Measurements from ENCODE around the gene A3GALT2.

A3GALT2 gene

DNA sequence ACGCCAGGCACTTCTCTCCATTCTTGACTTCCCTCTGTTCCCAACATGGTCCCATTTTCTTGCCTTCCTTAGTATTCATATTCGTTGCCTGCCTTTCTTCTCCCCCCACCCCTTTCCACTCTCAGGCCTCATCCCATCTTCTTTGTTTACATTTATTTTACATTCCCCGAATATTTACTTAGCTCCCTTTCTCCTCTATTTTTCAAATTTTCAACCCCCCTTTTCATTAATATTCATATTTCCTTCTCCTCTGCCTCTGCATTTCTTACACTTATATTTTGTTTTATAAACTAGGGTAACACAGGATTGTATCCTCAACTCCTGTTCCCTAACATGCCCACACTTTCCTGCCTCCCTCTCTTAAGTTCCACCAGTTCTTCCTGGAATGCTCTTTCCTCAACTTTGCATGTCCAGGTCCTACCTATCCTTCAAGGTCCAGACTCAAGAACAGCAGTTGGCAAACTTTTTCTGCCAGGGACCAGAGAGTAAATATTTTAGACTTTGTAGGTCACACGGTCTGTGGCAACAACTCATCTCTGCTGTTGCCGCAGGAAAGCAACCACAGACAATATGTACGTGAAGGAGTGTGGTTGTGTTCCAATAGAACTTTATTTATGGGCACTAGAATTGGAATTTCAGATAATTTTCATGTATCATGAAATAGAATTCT is 29.8 kb upstream of the A3GALT2 start:
- no peak for DNase-seq (ENCODE audit: low read depth in 1 of 2, low spot score in 1 of 2)

DNA sequence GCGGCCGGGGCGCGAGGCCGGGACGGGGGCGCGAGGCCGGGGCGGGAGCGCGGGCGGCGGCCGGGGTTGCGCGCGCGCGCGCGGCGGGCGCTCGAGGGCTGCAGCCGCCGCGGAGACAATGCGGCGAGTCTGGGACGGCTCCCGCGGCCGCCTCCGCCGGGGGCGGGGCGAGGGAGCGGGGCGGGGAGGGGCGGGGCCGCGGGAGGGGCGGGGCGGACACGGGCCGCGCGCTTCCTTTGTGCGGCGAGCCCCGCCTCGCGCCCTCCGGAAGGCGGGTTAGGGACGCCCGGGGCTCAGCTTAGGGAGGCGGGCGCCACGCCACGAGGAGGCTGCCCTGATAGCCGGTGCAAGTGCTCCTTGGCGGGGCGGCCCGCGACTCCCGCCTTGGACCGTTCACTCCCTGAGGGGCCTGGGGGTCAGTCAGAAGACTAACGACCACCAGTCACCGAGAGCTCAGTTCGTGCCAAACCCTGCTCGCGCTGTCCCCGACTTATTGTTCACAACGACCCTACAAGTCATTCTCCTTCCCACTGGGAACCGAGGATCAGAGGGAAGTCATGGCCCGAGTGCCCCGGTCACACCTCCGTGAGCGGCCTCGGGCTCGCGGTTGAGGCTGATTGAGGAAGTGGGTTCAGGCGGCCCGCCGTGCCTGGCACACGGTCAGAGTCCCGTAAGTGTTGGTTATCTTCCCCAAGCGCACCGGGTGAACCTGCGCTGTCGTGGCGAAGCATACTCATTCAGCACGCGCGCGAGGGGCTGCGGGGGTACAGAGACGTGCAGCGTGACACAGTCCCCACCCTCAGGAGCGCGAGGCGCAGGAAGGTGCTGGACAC is 29.1 kb upstream of the A3GALT2 start:
- DNase-seq (ENCODE audit: low read depth in 1 of 2, low spot score in 1 of 2): peak; percentile 60 to 66

DNA sequence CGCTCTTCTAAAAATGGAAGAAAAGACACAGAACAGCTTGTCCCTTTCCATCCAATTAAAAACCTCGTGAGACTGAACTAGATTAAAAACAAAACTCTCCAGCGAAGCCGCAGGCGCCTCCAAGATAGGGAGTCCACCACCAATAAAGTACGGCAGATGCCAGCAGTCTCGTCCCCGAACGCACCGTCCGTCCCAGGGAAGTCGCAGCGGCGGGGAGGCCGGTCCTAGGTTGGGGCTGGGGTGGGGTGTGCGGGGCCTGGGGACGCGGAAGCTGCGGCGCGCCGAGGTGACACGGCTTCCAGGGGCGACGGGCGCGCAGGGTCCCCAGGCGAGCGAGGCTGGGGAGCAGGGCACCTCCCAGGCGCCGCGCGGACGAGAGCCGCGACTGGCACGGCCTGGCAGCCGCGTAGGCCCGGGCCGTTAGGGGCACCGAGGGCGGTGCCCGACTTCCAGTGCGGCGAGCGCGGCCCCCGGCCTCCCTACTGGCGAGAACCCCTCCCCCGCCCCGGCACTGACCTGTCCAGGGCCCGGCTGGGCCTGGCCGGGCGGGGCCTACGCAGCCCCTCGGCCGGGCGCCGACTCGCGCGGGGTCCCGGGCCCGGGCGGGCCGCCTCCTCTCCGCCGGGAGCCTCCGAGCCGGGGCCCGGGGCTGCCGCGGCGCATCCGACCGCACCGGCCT is 28.3 kb upstream of the A3GALT2 start:
- peak; percentile 12 to 13 for DNase-seq (ENCODE audit: low read depth in 1 of 2, low spot score in 1 of 2)

DNA sequence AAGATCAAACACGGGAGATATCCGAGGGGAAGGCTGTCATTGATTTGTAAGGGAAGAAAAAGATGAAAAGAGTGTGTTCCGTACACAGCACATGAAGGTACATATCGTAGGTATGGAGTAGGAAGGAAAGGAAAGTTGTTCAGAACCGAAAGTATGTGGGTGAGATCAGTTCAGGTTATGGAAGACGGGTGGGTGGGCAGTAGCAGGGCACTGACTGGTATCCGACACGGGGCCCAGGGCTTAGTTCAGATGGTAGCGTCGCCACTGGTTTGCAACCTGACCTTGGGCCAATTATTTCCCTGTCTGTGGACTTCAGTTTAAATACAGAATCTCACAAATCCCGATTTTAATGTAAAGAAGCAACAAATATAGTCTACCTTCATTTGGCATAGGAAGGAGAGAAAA is 27.8 kb upstream of the A3GALT2 start:
- DNase-seq (ENCODE audit: low read depth in 1 of 2, low spot score in 1 of 2): no peak

DNA sequence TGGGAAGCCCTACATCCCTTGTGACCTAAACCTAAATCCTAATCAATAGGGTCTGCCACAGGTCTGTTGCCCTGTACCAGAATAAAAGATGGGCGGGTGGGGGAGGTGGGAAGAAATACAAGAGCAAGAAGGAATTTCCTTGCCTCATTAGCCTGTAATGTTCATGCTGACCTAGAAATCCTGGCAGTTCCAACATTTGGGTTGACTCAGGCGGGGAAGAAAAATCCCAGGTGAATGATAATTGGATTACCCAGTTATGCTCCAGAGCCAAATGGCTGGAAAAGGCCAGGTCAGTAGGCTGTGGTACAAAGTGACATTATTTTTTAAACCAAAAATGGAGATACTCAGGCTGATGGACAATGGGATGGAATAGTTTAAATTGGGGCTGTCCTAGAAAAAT is 27.3 kb upstream of the A3GALT2 start:
- DNase-seq (ENCODE audit: low read depth in 1 of 2, low spot score in 1 of 2): no peak

DNA sequence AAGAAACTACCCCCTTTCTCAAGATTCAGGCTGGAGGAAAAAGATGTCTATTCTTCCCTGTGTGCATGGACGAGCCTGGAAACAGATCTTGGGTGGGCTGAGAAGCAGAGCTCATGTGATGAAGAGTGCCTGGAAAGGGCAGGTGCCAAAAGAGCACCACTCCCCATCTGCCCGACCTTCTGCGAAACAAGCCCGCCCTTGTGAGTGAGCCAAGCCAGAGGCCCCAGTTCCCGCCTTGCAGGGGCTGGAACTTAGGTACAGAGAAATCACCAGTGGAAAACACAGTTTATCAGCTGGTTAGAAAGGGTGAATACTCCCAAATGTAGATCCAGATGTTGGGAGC is 26.7 kb upstream of the A3GALT2 start:
- no peak for DNase-seq (ENCODE audit: low read depth in 1 of 2, low spot score in 1 of 2)

DNA sequence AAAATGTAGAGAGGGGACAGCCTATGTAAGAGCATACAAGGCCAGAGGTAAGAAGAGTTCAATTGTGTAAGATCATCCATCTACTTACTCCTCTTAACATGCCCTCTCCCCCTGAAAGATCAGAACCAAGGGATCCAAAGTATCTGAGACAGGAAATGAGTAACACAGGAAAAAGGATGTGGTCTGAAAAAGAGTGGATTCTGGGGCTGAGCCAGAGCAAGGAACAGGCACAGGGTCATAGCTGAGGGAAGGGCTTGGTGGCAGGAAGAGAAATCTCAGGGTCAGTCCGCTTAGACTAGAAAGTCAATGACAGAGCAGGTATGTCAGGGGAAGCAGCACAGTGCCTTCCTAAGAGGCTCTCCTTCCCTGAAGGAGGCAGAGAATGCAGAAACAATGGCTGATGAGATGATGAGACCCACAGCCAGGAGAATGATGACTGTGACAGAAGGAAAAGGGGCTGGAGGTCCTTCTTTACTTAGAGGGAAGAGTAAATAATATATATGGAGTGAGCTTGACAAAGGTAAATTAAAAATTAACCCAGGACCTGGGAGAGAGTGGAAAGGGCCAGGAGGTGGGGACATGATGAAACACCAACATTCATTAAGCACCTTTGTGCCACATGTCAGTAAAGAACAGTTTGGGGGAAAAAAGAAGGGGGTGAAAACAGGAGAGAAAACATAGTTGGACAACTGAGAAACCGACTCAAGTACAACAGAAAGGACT is 26.2 kb upstream of the A3GALT2 start:
- no peak for DNase-seq (ENCODE audit: low read depth in 1 of 2, low spot score in 1 of 2)

DNA sequence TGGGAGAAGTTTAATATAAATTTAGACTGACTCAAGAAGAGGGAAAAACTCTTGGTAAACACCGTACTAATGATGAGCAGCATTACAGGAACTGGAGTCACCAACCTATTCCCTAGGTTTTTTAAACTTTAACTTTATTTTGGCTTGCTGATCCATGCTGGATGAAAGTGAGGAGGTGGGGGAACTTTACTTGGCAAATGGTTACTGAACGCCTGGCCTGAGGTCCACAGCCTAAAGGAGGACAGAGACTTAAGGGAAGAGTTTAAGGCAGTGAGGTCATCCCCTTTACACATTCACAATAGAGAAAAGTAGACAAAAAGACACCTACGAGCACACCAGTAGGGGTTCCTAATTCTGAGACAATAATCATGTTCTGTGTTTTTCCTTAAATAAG is 25.6 kb upstream of the A3GALT2 start:
- DNase-seq (ENCODE audit: low read depth in 1 of 2, low spot score in 1 of 2): no peak

DNA sequence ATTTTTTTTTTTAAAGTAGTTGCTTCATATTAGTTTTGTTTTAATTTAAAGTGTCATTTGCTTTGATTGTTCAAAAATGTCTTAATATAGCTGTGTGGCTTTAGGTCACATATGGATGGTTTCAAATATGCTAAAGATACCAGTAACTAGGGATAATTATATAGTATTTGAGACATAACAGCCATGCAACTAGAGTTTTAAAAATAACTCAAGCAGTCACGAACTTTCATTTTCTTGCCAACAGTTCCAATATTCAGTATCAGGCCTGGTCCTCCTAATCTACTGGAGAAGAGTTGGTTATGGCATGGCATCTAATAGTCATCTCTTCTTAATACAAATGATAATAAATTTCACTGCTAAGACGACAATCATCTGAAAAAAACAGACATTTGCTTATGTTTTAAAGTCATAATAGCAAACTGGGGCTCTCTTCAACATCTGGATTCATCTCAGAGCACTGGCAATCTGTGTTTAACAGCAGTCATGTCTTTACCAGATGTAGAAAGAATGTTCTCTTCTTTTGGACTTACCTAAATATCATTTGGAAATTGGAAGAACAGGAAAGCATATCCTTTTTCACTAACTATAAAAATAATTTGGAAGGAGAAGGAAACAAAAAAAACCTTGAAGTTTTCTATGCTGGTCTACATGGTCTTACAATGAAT is 24.1 kb upstream of the A3GALT2 start:
- DNase-seq (ENCODE audit: low read depth in 1 of 2, low spot score in 1 of 2): no peak

DNA sequence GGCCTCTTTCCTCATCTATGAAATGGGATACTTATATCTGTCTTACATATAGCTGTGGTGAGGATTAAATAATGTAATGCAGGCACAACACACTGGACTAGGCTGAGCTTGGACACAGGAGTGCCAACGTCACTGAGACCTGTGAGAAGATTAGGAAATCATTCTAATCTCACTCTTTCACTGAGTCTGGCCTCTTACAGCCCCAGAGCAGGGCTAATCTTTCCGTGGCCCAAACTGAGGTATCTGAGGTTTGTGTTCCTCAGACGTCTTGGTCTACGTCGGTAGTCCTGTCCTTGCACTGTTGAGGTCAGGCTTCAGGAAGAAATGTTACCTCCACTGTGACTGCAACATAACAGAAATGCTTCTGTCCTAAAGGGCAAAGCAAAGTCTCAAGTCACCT is 22.6 kb upstream of the A3GALT2 start:
- DNase-seq (ENCODE audit: low read depth in 1 of 2, low spot score in 1 of 2): no peak

DNA sequence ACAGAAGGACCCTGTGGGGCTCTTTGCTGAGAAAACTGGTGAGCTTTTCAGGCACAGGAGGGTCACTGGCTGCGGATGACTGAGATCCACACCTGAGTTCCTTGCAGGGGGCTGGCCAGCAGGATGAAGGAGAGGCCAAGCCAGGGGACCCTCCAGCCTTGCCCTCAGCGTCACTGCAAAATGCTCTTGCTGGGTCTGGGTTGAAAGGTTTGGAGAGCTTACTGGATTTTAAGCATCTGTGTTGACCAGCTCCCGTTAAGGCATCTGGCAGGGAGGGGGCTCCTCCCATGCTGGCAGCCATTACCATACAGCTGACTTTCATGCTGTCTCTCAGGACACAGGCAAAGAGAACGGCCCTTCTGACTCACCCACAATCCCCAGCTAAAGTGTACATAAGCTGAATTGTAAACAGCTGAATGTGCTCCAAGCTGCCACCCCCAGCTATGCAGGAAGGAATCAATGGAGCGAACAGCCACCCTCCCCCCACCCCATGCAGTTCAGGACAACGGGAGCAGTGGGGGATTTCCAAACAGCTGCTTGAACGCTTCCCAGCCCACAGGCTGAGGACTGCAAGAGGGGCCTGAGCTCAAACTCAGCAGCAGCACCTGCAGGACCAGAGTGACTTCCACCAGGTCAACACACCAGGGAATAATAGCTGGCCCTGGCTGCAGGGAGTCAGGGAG is 21.3 kb upstream of the A3GALT2 start:
- DNase-seq (ENCODE audit: low read depth in 1 of 2, low spot score in 1 of 2): no peak

DNA sequence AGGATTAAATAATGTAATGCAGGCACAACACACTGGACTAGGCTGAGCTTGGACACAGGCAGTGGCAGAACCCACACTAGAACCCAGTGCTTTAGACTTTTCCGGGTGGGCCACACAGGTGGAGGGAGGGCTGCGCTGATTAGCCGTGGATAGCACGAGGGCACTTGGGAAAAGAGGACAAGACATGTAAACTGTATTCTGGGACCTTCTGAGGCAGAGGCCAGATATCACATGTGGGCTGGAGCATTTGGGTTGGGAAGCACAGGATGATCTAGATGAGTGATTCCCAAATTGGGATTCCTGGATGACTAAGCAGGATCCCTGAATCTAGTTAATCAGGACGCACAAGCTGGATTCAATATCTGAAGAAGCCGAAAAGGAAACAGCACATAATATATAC is 20.3 kb upstream of the A3GALT2 start:
- DNase-seq (ENCODE audit: low read depth in 1 of 2, low spot score in 1 of 2): no peak

DNA sequence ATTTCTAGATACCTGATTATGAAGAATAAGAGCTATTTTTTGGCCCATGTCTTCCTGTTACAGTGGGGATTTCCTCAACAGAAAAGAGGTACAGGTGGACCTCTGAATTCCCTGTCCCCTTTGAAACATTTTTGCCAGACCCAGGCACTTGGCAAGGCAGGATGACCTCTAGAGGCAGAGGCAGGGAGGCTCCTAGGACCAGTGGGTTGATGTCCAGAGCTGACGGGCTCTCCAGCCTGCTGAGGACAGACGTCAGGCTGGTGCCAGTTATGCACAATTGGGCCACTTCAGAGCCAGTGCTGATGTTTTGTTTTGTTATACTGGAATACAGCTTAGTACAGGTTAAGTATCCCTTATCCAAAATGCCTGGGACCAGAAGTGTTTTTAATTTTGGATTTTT is 18.5 kb upstream of the A3GALT2 start:
- DNase-seq (ENCODE audit: low read depth in 1 of 2, low spot score in 1 of 2): no peak

DNA sequence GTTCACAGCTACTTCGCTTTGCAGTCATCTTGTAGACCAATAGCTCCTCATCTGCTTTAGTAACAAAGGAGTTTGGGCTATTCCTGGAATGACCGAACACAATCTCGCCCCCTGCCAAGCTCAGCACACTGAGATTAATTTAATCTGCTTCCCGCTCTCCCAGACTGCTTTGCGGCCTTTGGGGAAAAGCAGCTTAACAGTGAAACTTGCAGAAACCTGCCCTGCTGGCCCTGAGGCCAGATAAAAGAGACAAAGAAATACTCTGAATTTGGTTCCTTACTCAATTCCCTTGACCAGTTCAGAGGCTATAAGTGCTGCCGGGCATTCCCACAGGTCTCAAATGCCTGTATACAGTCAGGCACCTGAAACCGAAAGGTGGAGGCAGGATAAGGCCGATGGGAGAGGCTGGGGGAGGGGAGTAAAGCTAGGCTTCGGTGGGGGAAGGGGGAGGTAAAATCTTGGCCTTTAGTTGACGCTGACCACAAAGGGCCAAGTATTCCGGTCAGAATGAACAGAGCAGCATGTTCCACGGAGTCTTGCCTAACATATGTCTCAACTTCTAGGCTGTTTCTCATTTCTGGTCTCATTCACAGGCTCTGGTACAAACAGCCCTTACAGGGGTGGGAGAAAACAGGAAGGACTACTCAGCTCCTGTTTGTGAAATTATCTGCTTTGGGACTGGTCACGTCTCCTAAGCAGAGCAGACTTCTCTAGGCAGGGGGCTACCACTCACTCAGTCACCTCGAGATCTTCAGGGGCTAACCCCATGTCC is 17.7 kb upstream of the A3GALT2 start:
- DNase-seq (ENCODE audit: low read depth in 1 of 2, low spot score in 1 of 2): no peak

DNA sequence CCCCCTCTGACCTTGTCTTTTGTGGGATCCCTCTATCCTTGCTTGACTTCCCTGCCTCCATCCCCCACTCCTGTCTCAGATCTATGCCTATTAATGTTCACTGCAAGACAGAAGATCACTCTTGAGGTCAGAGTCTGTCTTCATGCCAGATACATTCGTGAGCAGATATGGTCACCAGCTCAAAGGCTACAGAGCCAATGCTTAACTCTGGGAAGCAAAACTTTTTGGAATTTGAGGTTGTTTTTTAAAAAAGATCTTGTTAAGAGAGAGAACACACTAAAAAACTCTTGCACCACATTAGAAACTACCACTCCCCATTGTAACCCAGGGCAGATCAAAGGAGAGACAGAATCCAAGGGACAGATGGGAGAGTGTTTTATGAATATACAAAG is 17.1 kb upstream of the A3GALT2 start:
- no peak for DNase-seq (ENCODE audit: low read depth in 1 of 2, low spot score in 1 of 2)

DNA sequence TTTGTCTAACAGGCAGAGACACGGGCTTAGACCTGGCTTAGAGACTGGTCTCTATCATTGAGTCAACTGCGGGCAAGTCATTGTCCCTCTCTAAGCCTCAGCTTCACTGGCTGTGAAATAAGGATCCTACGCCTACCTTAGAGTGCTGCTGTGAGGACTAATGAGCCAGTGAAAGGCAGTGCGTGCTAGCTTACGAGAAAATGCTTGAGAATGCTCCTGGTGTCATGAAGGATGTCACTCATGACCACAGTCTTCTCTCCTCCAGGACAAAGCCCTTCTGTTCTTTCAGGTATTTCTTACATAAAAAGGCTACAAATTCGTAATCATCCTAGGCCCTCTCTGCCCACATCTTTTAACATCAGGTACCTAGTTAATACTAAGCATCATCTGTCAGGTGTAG is 16.5 kb upstream of the A3GALT2 start:
- DNase-seq (ENCODE audit: low read depth in 1 of 2, low spot score in 1 of 2): no peak

DNA sequence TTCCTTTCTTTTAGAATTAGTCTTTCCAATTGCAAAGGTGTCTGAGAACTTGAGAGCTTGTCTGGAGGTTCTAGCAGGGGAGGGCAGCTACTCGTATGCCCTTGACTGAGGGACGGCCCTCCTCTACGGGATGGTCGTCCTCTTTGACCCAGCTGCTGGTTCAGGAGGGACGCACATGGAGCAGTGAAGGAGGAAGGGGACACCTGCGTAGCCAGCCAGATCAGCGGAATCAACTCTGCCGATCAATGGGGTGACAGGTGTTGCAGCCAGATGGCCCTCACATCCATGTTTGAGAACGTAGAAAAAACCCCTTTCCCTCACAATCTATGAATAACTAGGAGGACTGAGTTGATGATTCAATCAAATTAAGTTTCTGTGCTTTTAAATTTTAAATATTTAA is 15.7 kb upstream of the A3GALT2 start:
- DNase-seq (ENCODE audit: low read depth in 1 of 2, low spot score in 1 of 2): no peak

DNA sequence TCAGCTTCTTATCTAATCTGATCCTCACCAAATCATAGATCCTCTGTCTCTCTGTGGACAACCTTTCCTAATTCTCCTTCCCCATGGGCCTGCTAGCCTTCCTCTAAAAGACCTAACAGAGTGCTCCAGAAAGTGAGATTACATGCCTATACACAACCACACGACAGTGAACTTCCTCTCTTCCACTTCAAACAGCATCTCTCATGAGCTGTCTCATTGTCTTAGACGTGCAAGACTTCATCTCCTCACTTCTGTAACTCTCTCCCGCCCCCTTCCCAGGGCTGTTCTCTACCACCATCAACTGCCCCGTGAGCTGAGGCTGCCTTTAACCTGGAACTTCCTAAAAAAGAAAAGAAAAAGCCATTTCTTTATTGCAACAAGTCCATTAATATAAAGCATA is 14.1 kb upstream of the A3GALT2 start:
- DNase-seq (ENCODE audit: low read depth in 1 of 2, low spot score in 1 of 2): no peak

DNA sequence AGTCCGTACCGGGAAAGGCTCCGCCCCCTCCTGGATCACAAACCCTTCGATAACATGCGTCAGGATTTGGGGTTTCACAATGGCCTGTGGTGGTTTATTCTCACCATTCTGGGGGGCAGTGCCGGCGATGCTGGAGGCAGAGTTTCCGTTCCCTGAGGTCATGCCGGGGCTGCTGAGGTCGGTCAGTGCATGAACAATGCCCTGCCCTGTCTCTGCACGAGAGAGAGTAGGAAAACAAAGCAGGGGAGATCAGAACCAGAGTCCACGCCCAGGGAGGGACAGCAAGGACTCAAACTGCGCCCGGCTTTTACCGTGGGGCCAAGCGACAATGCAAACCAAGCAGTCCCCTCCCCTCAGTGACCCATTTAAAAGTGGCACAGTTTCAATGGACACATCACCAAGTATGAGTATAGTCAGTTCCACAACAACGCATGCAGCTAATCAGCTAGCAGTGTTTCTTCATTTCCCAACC is 13.2 kb upstream of the A3GALT2 start:
- DNase-seq (ENCODE audit: low read depth in 1 of 2, low spot score in 1 of 2): no peak

DNA sequence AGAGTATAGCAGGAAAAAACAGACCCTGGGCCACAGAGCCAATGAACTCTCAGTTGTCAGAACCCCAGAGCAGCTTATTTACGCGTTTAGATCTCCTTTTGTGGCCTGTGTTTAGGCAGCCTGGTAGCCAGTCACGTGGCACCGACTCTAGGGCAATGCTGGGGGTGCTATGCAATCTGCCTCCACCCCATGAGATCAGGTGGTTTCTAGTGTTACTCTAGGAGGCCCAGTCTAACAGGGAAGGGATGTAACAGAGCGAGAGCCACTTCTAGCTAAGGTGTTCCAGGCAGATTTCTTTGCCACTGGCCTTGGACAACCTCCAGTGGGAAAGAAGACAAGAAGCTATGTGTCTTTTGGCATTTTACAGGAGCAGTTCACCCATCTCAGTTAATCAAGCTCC is 12.0 kb upstream of the A3GALT2 start:
- no peak for DNase-seq (ENCODE audit: low read depth in 1 of 2, low spot score in 1 of 2)

Data from activated CD4-positive, alpha-beta T cell treated with anti-CD3 and anti-CD28 coated beads, Interleukin-2, amount 50 U/mL, for 24 hours (primary cell).